Urothelium cell line (cell line): ENCODE results near the gene FGF7.
"Not testable (repeated sequence)": the region's sequence is repeated elsewhere in the genome, so short reads cannot be mapped to it uniquely, and the experiment has no call there.

ENCODE experiments used
- DNase-seq: peaks from one replicate; pipeline ENCODE4 v3.0.0; 2011; ENCODE audit warnings: low spot score, mixed read lengths
- FAIRE-seq: peaks from 2 replicates; lab custom pipeline; 2011; peaks lifted over from hg19 to GRCh38; lab: Jason Lieb, UNC

Gene FGF7

GRCh38 chr15:49490966-49491365 is 67.9 kb downstream of the FGF7 start:
- no peak for DNase-seq
- FAIRE-seq: no peak

- DNase-seq (no peak), FAIRE-seq (no peak)
These were observed 69.1 kb downstream of the FGF7 start for GRCh38 chr15:49492151-49492550.

GRCh38 chr15:49492830-49493229 is 69.8 kb downstream of the FGF7 start:
- DNase-seq (no peak), FAIRE-seq (no peak)

- FAIRE-seq: no peak
- DNase-seq: no peak
These were observed 71.8 kb downstream of the FGF7 start for GRCh38 chr15:49494842-49495241.

GRCh38 chr15:49495993-49496753 is 73.1 kb downstream of the FGF7 start:
- FAIRE-seq (no peak), DNase-seq (no peak)

- DNase-seq: no peak
- no peak for FAIRE-seq
These were observed 78.5 kb downstream of the FGF7 start for GRCh38 chr15:49501586-49501985.

- no peak for DNase-seq
- FAIRE-seq: no peak
These were observed 83.3 kb downstream of the FGF7 start for GRCh38 chr15:49506341-49506740.

- FAIRE-seq (no peak), DNase-seq (no peak)
These were observed 84.2 kb downstream of the FGF7 start for GRCh38 chr15:49507261-49507660.

GRCh38 chr15:49512739-49513138 is 89.7 kb downstream of the FGF7 start:
- not testable (repeated sequence) for FAIRE-seq, DNase-seq

GRCh38 chr15:49521802-49522201 is 98.8 kb downstream of the FGF7 start:
- FAIRE-seq (no peak), DNase-seq (no peak)

GRCh38 chr15:49528289-49528688 is 105.2 kb downstream of the FGF7 start:
- no peak for FAIRE-seq
- no peak for DNase-seq

GRCh38 chr15:49530092-49530491 is 107.0 kb downstream of the FGF7 start:
- FAIRE-seq (no peak), DNase-seq (no peak)
